ENCODE results near the gene PLEKHG4.

The PLEKHG4 gene

DNA sequence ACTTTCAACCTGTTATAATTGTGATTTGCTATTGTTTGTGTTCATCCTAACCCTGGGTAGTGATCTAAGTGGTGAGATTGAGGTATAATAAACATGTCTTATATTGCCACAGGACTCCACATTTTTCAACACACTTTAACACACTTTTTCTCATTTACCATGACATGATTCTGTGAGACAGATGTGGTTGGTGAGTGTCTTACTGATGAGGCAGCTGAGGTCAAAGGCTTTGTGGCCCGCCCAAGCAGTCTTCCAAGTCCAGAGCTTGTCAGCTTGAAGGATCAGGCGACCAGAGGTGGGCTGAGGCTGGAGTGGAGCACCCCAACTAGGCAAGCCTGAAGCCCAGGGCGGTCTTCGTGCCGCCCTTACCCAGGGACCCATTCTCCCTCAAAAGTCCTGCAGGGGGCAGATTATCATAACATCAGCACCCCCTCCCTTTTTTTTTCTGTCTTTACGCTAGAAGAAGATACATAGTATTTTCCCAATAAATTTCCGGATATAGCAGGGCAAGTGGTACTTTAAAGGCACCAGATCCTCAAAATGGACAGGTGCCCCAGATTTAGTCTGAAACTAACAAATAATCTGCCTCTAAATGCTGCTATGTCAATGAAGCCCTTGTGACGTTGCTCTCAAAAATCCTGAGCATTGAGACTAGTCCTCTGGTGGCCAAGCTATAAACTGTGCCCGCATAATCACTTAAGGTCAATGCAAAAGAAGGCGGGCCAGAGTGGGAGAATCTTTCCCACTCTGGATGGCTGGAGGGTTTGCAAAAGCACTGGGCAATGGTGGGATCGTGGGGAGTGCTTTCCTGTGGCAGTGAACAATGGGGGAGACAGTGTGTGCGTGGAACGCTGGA, 26.1 kb downstream of the PLEKHG4 start:
- no peaks in the 10 kb centered on the region for H4K20me1 ChIP-seq (ENCODE audit: insufficient read depth, low read length)
- H2AFZ ChIP-seq (ENCODE audit: low read depth, low read length): no peak overlapping the region
- no peaks in the 10 kb centered on the region for H3K79me2 ChIP-seq (ENCODE audit: low read length)
- H3K4me2 ChIP-seq (ENCODE audit: low read length): no peak overlapping the region
- H3K27ac ChIP-seq (ENCODE audit: low read length): no peak overlapping the region
- H3K4me3 ChIP-seq (ENCODE audit: low read length): no peak overlapping the region
- H3K9me3 ChIP-seq (ENCODE audit: insufficient read depth, low read length): no peaks in the 10 kb centered on the region
- no peaks in the 10 kb centered on the region for H3K36me3 ChIP-seq (replicated peaks; ENCODE audit: low read depth, low read length)
- TF ChIP-seq EZH2phosphoT487 (IDR thresholded peaks at IDR 0.05; ENCODE audit: low read depth) (no peak), CTCF (IDR thresholded peaks at IDR 0.05; ENCODE audit: low read depth, low read length) (peak; percentile 28)
- H3K27me3 ChIP-seq (ENCODE audit: low read depth, low read length): no peaks in the 10 kb centered on the region
- H3K9ac ChIP-seq (ENCODE audit: low read length): no peak overlapping the region
- peaks cover 19% of the 10 kb centered on the region for H3K4me1 ChIP-seq (ENCODE audit: low read length)

DNA sequence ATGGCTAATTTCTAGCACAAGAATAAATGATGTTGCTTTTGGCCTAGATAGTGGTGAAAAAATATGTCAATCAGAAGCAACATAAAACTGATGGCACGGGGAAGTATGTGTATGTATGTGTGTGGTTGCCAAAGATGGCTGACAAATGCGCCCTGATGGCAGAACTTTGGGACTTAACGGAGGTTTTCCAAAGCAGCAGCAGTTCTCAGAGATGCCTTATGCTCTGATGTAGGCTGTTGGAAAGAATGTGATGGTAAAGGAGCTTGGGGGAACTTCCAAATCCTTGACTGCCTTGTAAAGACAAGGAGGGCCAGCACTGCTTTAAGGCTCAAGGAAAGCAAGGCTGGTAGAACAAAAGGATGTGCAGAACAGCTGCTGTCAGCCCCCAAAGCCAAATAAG, 31.2 kb downstream of the PLEKHG4 start:
- Histone ChIP-seq H3K36me3 (replicated peaks; ENCODE audit: low read depth, low read length) (no peaks in the 10 kb centered on the region), H3K79me2 (ENCODE audit: low read length) (0 out of 2 replicates have a peak, but pooled peaks cover 3% of the 10 kb centered on the region), H2AFZ (ENCODE audit: low read depth, low read length) (no peak overlapping the region), H3K27me3 (ENCODE audit: low read depth, low read length) (no peaks in the 10 kb centered on the region), H3K9ac (ENCODE audit: low read length) (no peak overlapping the region), H4K20me1 (ENCODE audit: insufficient read depth, low read length) (no peaks in the 10 kb centered on the region), H3K4me3 (ENCODE audit: low read length) (no peak overlapping the region), H3K4me1 (ENCODE audit: low read length) (peaks cover 44% of the 10 kb centered on the region), H3K9me3 (ENCODE audit: insufficient read depth, low read length) (no peaks in the 10 kb centered on the region), H3K27ac (ENCODE audit: low read length) (no peak overlapping the region), H3K4me2 (ENCODE audit: low read length) (no peak overlapping the region)
- no peak for TF ChIP-seq CTCF (IDR thresholded peaks at IDR 0.05; ENCODE audit: low read depth, low read length)
- no peak for TF ChIP-seq EZH2phosphoT487 (IDR thresholded peaks at IDR 0.05; ENCODE audit: low read depth)

- Histone ChIP-seq H3K9ac (ENCODE audit: low read length) (peak overlapping the region; percentile 27; the same call in 1 of the 2 replicates), H3K27ac (ENCODE audit: low read length) (peak overlapping the region; percentile 67), H3K9me3 (ENCODE audit: insufficient read depth, low read length) (no peaks in the 10 kb centered on the region), H3K4me2 (ENCODE audit: low read length) (peak overlapping the region; percentile 63), H2AFZ (ENCODE audit: low read depth, low read length) (no peak overlapping the region), H3K36me3 (replicated peaks; ENCODE audit: low read depth, low read length) (no peaks in the 10 kb centered on the region), H3K4me1 (ENCODE audit: low read length) (peaks cover 44% of the 10 kb centered on the region), H4K20me1 (ENCODE audit: insufficient read depth, low read length) (no peaks in the 10 kb centered on the region), H3K27me3 (ENCODE audit: low read depth, low read length) (no peaks in the 10 kb centered on the region), H3K4me3 (ENCODE audit: low read length) (peak overlapping the region; percentile 21; the same call in 1 of the 2 replicates), H3K79me2 (ENCODE audit: low read length) (0 out of 2 replicates have a peak, but pooled peaks cover 3% of the 10 kb centered on the region)
- TF ChIP-seq CTCF (IDR thresholded peaks at IDR 0.05; ENCODE audit: low read depth, low read length) (no peak), EZH2phosphoT487 (IDR thresholded peaks at IDR 0.05; ENCODE audit: low read depth) (no peak)
These were observed 32.5 kb downstream of the PLEKHG4 start for GRCh38 chr16:67311607-67312488.

- Histone ChIP-seq H2AFZ (ENCODE audit: low read depth, low read length) (no peak overlapping the region), H3K27ac (ENCODE audit: low read length) (peak overlapping the region; percentile 67), H3K27me3 (ENCODE audit: low read depth, low read length) (no peaks in the 10 kb centered on the region), H3K4me2 (ENCODE audit: low read length) (peak overlapping the region; percentile 63), H3K4me3 (ENCODE audit: low read length) (no peak overlapping the region), H3K4me1 (ENCODE audit: low read length) (peaks cover 43% of the 10 kb centered on the region), H3K9ac (ENCODE audit: low read length) (no peak overlapping the region), H3K79me2 (ENCODE audit: low read length) (0 out of 2 replicates have a peak, but pooled peaks cover 3% of the 10 kb centered on the region), H3K9me3 (ENCODE audit: insufficient read depth, low read length) (no peaks in the 10 kb centered on the region), H3K36me3 (replicated peaks; ENCODE audit: low read depth, low read length) (no peaks in the 10 kb centered on the region), H4K20me1 (ENCODE audit: insufficient read depth, low read length) (no peaks in the 10 kb centered on the region)
- TF ChIP-seq CTCF (IDR thresholded peaks at IDR 0.05; ENCODE audit: low read depth, low read length) (no peak), EZH2phosphoT487 (IDR thresholded peaks at IDR 0.05; ENCODE audit: low read depth) (no peak)
These were observed 33.4 kb downstream of the PLEKHG4 start for GRCh38 chr16:67312719-67313118.

Data from OCI-LY3 (cell line).